ENCODE results near the gene SLC35F1.

GRCh38 chr6:118283766-118284165, 376.7 kb downstream of the SLC35F1 start:
- no peak for TF ChIP-seq YY1 (IDR thresholded peaks at IDR 0.05; ENCODE audit: insufficient read depth, insufficient read length)
- TF ChIP-seq ZNF274 (IDR thresholded peaks at IDR 0.05; ENCODE audit: low read depth, low read length), result no peak
